Cardiac fibroblast (primary cell): ENCODE measurements around the gene CSMD2.

Experiments
- DNase-seq, 2 donors: peaks; one replicate each; pipeline versions ENCODE4 v3.0.0 to v3.0.0-alpha.2; 2010; ENCODE audit warnings: low read depth in 2 of 2
- H3K4me3 ChIP-seq, 2 donors: replicated peaks in 1 of 2; 1 replicate in 1 of 2; 2 replicates in 1 of 2; pipeline ENCODE4 v1.5.1; 2011; ENCODE audit warnings: low read depth in 2 of 2, low read length in 2 of 2, mild to moderate bottlenecking in 2 of 2, moderate library complexity in 1 of 2
- TF ChIP-seq, protein P1 (sequence below): IDR thresholded peaks from one replicate; pipeline ENCODE4 v1.5.1; 2011; ENCODE audit warnings: low read depth, mild to moderate bottlenecking, low read length, inconsistent platforms

The CSMD2 gene

GRCh38 chr1:34127006-34128000 lies 37.7 kb downstream of the CSMD2 start:
- TF ChIP-seq, protein P1, sequence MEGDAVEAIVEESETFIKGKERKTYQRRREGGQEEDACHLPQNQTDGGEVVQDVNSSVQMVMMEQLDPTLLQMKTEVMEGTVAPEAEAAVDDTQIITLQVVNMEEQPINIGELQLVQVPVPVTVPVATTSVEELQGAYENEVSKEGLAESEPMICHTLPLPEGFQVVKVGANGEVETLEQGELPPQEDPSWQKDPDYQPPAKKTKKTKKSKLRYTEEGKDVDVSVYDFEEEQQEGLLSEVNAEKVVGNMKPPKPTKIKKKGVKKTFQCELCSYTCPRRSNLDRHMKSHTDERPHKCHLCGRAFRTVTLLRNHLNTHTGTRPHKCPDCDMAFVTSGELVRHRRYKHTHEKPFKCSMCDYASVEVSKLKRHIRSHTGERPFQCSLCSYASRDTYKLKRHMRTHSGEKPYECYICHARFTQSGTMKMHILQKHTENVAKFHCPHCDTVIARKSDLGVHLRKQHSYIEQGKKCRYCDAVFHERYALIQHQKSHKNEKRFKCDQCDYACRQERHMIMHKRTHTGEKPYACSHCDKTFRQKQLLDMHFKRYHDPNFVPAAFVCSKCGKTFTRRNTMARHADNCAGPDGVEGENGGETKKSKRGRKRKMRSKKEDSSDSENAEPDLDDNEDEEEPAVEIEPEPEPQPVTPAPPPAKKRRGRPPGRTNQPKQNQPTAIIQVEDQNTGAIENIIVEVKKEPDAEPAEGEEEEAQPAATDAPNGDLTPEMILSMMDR = no peak
- no peak overlapping the region for H3K4me3 ChIP-seq
- no peak for DNase-seq

GRCh38 chr1:34126486-34126885 lies 38.5 kb downstream of the CSMD2 start:
- DNase-seq = no peak
- no peak overlapping the region for H3K4me3 ChIP-seq
- TF ChIP-seq, protein P1 = no peak

DNA sequence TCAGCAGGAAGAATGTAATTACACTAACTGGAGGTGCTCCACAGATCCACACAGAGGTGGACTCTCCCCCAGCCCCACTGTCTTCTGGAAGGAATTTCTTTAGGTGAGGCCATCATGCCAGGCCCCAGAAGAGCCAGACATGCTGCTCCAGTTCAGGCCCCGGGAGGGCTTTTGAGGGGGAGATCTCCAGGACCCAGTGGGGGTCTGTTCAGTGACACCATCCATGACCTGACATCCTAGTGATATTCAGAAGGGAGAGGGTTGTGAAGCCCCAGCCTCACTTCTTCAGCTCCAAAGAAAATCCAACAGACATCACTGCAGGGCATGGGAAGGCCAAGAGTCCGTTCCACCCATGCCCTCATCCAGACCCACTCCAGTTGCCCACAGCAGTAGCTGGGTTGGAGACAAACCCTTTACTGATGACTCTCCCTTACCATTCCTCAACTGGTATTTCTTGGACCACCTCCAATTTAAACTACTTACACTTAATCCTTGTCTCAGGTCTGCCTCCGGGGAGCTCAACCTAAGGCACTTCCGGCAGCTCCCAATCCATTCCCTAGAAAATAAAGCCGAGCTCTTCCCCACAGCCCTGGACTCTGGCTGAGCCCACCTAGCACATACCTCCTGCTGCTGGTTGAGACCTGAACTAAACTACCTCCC lies 39.2 kb downstream of the CSMD2 start:
- H3K4me3 ChIP-seq = no peak overlapping the region
- TF ChIP-seq, protein P1 = no peak
- no peak for DNase-seq

DNA sequence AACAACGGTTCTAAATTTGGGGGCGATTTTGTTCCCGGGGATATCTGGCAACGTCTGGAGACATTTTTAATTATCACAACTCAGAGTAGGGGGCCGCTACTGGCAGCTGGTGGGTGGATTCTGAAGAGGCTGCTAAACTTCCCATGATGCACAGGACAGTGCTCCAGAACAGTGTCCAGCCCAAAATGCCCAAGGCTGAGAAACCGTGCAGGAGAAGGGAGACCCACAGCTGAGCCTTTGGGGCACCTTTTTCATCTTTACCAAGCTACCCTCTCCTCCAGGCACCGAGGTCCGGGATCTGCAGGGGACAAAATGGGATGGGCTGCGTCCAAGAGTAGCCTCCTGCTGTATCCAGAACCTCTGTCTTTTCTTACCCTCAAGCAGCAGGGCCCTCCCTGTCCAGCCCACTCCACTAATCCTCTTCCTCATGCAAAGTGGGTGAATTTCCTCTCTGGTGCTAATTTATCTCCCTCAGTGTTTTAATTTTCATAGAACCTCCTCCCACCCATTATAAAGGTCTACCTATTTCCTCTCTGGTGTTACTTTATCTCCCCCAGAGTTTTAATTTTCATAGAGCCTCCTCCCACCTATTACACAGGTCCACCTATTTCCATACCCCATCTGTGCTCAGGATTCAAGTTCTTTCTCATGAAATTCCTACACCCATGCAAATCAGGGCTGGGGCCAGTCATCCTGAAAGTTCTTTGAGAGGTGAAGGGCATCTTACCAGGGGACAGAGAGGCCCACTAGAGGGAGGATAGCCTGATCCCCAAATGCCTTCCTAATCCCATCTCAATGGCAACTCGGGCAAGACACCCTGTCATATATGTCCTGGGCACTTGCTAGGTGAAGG lies 42.7 kb downstream of the CSMD2 start:
- no peak overlapping the region for H3K4me3 ChIP-seq
- no peak for DNase-seq
- TF ChIP-seq, protein P1 = no peak

- TF ChIP-seq, protein P1 = no peak
Observed at GRCh38 chr1:34115233-34115632, 49.8 kb downstream of the CSMD2 start.

DNA sequence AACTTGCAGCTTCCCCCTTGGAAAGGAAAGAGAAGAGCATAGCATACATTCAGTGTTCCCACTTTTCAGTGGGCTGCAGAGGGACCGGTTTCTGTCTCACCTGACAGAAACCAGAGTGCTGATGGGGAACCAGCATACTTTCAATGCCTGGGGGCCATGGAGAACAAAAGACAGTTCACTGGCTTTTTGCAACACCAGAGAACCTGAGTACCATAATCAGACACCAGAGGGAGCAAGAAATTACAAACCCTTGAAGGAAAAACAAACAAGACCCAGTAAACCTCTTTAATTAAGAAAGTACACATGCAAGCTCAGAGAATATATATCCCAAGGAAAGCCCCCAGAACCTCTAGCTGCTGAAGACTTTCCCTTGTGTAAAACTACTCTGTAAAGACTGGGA lies 51.1 kb downstream of the CSMD2 start:
- H3K4me3 ChIP-seq = no peak overlapping the region
- TF ChIP-seq, protein P1 = peak; percentile 4
- peak; percentile 16 to 18 for DNase-seq

More at GRCh38 chr1:34115233-34115632, 49.8 kb downstream of the CSMD2 start:
- H3K4me3 ChIP-seq = no peak overlapping the region
- DNase-seq = no peak
